WTC11 (cell line): ENCODE results near the gene CENPN.

Experiments used
- ATF1 ChIP-seq: sonication (generic); formaldehyde crosslinking; IDR thresholded peaks from 2 replicates; pipeline ENCODE4 v1.8.1; 2023; ENCODE audit warnings: mild to moderate bottlenecking, moderate library complexity, missing genetic modification reagents
- CTCF ChIP-seq: fragments of 200-600 bp; IDR thresholded peaks from 2 replicates; pipeline ENCODE4 v1.8.0; 2022; ENCODE audit warnings: antibody characterized with exemption
- TP53 ChIP-seq: sonication (generic); formaldehyde crosslinking; IDR thresholded peaks from 2 replicates; pipeline ENCODE4 v1.8.1; 2023; ENCODE audit warnings: mild to moderate bottlenecking, missing genetic modification reagents
- USF1 ChIP-seq: sonication (generic); formaldehyde crosslinking; IDR thresholded peaks from 2 replicates; pipeline ENCODE4 v1.8.0; 2022; ENCODE audit warnings: mild to moderate bottlenecking, missing genetic modification reagents
- ZNF512 ChIP-seq: sonication (generic); formaldehyde crosslinking; IDR thresholded peaks from 2 replicates; pipeline ENCODE4 v1.8.1; 2022; ENCODE audit warnings: missing genetic modification reagents, borderline replicate concordance

DNA sequence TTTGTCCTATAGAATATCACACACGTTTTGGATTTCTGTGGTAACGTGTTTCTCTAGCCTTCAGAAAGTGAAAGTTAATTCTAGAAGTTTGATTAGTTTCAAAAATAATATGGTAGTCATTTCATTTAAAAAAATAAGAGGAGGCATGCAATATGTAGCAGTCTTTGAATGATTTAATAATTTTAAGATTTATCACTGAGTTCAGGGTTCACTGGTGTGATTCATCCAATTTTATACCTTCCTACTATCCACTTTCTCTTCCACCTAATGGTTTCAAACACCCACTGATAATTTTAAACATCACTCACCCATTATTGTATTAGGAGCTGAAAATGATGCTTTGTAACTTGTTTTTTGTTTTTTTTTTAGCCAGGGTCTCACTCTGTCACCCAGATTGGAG, 42.7 kb upstream of the CENPN start:
- no peak for TF ChIP-seq CTCF
- TF ChIP-seq ZNF512 (CRISPR knock-in tag) = no peak
- TF ChIP-seq TP53 (CRISPR knock-in tag) = no peak
- TF ChIP-seq USF1 = no peak
- TF ChIP-seq ATF1 (CRISPR knock-in tag) = no peak
